Adrenal gland (tissue), 5 donors: ENCODE measurements around the gene TPD52L2.

Experiments used
- POLR2A ChIP-seq, 2 donors: fragments of 450-650 bp; IDR thresholded peaks; one replicate each; pipeline ENCODE4 v1.6.1; 2017; ENCODE audit warnings: antibody characterized with exemption in 2 of 2, mild to moderate bottlenecking in 2 of 2, moderate library complexity in 1 of 2
- TF ChIP-seq, protein P1 (sequence below), 6 experiments: fragments of 450-650 bp in 4 of 6; fragments of 200-600 bp in 2 of 6; sonication (generic) in 1 of 6; IDR thresholded peaks; 1 replicate in 5 of 6; 2 replicates in 1 of 6; pipeline versions ENCODE4 v1.5.1 to v1.8.0; 2016 to 2021; ENCODE audit warnings: antibody characterized with exemption in 6 of 6, mild to moderate bottlenecking in 2 of 6, moderate library complexity in 1 of 6
- donor health status: DM: no; HTN: no; CAD: no.

- TF ChIP-seq, protein P1, sequence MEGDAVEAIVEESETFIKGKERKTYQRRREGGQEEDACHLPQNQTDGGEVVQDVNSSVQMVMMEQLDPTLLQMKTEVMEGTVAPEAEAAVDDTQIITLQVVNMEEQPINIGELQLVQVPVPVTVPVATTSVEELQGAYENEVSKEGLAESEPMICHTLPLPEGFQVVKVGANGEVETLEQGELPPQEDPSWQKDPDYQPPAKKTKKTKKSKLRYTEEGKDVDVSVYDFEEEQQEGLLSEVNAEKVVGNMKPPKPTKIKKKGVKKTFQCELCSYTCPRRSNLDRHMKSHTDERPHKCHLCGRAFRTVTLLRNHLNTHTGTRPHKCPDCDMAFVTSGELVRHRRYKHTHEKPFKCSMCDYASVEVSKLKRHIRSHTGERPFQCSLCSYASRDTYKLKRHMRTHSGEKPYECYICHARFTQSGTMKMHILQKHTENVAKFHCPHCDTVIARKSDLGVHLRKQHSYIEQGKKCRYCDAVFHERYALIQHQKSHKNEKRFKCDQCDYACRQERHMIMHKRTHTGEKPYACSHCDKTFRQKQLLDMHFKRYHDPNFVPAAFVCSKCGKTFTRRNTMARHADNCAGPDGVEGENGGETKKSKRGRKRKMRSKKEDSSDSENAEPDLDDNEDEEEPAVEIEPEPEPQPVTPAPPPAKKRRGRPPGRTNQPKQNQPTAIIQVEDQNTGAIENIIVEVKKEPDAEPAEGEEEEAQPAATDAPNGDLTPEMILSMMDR (IDR thresholded peaks at IDR 0.05): no peak
- TF ChIP-seq POLR2A (IDR thresholded peaks at IDR 0.05): no peak
Observed at GRCh38 chr20:63863021-63863797, 1.9 kb upstream of the TPD52L2 start.
